Calu3 (cell line): ENCODE measurements around the gene RASSF4. TPM values are rescaled to one million over a fixed set of nuclear protein-coding genes. Genes with fewer than 3 reads are reported as not detected.
A peak's percentile ranks its signal among the peaks of the same experiment; 100 is the strongest.

Experiments
- BruUV-seq: library from RNA; stranded (reverse); fragments of 400-500 nt; replicated peaks from 2 replicates; lab custom pipeline; 2021; lab: Mats Ljungman, UMichigan
- CTCF ChIA-PET: fragments of 300-600 bp; sonication (Branson Sonifier 250); formaldehyde crosslinking; loops from one replicate; lab custom pipeline; 2022; ENCODE audit warnings: antibody characterized with exemption; lab: Charles Lee
- DNase-seq: peaks from one replicate; pipeline ENCODE4 v3.0.0; 2022
- H3K27ac Mint-ChIP-seq: one replicate; pipeline ENCODE4 v1.8.0; 2022; ENCODE audit warnings: mixed read lengths; ENCODE audit not compliant: unreplicated experiment
- H3K27me3 Mint-ChIP-seq: one replicate; pipeline ENCODE4 v1.8.0; 2022; ENCODE audit warnings: mixed read lengths; ENCODE audit not compliant: unreplicated experiment
- H3K36me3 Mint-ChIP-seq: one replicate; pipeline ENCODE4 v1.8.0; 2022; ENCODE audit warnings: mild to moderate bottlenecking, moderate library complexity, mixed read lengths; ENCODE audit not compliant: insufficient read depth, unreplicated experiment
- H3K4me1 Mint-ChIP-seq: one replicate; pipeline ENCODE4 v1.8.0; 2022; ENCODE audit warnings: mild to moderate bottlenecking, low read depth, mixed read lengths; ENCODE audit not compliant: unreplicated experiment
- H3K4me3 Mint-ChIP-seq: one replicate; pipeline ENCODE4 v1.8.0; 2022; ENCODE audit warnings: mild to moderate bottlenecking, low read depth, moderate library complexity, mixed read lengths; ENCODE audit not compliant: unreplicated experiment
- H3K9me3 Mint-ChIP-seq: one replicate; pipeline ENCODE4 v1.8.0; 2022; ENCODE audit warnings: low read depth, mixed read lengths; ENCODE audit not compliant: unreplicated experiment
- CTCF ChIP-seq: fragments of 200-600 bp; IDR thresholded peaks from one replicate; pipeline ENCODE4 v1.8.0; 2022; ENCODE audit warnings: antibody characterized with exemption; ENCODE audit not compliant: unreplicated experiment
- intact Hi-C: fragments of 100-400 bp; cut with micrococcal nuclease; formaldehyde crosslinking; loops from one replicate; pipeline ENCODE4 v1.10.0; 2022; ENCODE audit not compliant: unreplicated experiment
- total RNA-seq: library from RNA; stranded (reverse); gene quantifications from 2 replicates; pipeline ENCODE4 v1.2.3, GENCODE V29; 2022

RASSF4 gene
- total RNA-seq, 1 experiment from 2014 or later, result 2.2 TPM

GRCh38 chr10:44983066-44983894, 23.7 kb downstream of the RASSF4 start:
- no peaks in the 10 kb centered on the region for H3K27me3 Mint-ChIP-seq
- no peak for DNase-seq
- H3K4me1 Mint-ChIP-seq, result peaks cover 59% of the 10 kb centered on the region
- no peak overlapping the region for H3K4me3 Mint-ChIP-seq
- CTCF ChIA-PET, result no interaction called here
- BruUV-seq, result no TSS peak
- intact Hi-C loops, result no loop called here
- peak overlapping the region; percentile 100 for H3K27ac Mint-ChIP-seq
- no peaks in the 10 kb centered on the region for H3K9me3 Mint-ChIP-seq
- peaks cover 31% of the 10 kb centered on the region for H3K36me3 Mint-ChIP-seq
- no peak for TF ChIP-seq CTCF

GRCh38 chr10:44983895-44984278, 24.3 kb downstream of the RASSF4 start:
- H3K4me3 Mint-ChIP-seq, result no peak overlapping the region
- H3K4me1 Mint-ChIP-seq, result peaks cover 58% of the 10 kb centered on the region
- no TSS peak for BruUV-seq
- CTCF ChIA-PET, result no interaction called here
- no peak for DNase-seq
- intact Hi-C loops, result no loop called here
- no peak overlapping the region for H3K27ac Mint-ChIP-seq
- no peaks in the 10 kb centered on the region for H3K27me3 Mint-ChIP-seq
- H3K36me3 Mint-ChIP-seq, result peaks cover 25% of the 10 kb centered on the region
- TF ChIP-seq CTCF, result no peak
- no peaks in the 10 kb centered on the region for H3K9me3 Mint-ChIP-seq

- Mint-ChIP-seq H3K4me1 (peaks cover 50% of the 10 kb centered on the region), H3K27me3 (no peaks in the 10 kb centered on the region), H3K4me3 (no peak overlapping the region), H3K27ac (no peak overlapping the region), H3K36me3 (peaks cover 21% of the 10 kb centered on the region), H3K9me3 (no peaks in the 10 kb centered on the region)
- TF ChIP-seq CTCF, result no peak
- no peak for DNase-seq
- BruUV-seq, result no TSS peak
- intact Hi-C loops, result no loop called here
- CTCF ChIA-PET, result no interaction called here
These were observed 25.1 kb downstream of the RASSF4 start for GRCh38 chr10:44984671-44985101.

- Mint-ChIP-seq H3K4me1 (peaks cover 52% of the 10 kb centered on the region), H3K27ac (no peak overlapping the region), H3K36me3 (peaks cover 21% of the 10 kb centered on the region), H3K27me3 (no peaks in the 10 kb centered on the region), H3K4me3 (no peak overlapping the region), H3K9me3 (no peaks in the 10 kb centered on the region)
- TF ChIP-seq CTCF, result no peak
- no peak for DNase-seq
- BruUV-seq, result no TSS peak
- CTCF ChIA-PET, result no interaction called here
- intact Hi-C loops, result no loop called here
These were observed 25.6 kb downstream of the RASSF4 start for GRCh38 chr10:44985175-44985681.
